OCI-LY3 (cell line): ENCODE results near the gene MXRA8.

Experiments used
- EZH2phosphoT487 ChIP-seq: fragments of 200-600 bp; shearing (Covaris generic); IDR thresholded peaks from 2 replicates; pipeline ENCODE4 v1.6.1; 2018; ENCODE audit warnings: antibody characterized with exemption, mixed run types, low read depth
- TF ChIP-seq, protein P1 (sequence below): fragments of 200-600, 300-600 bp; sonication (generic); IDR thresholded peaks from 2 replicates; pipeline ENCODE4 v1.5.1; 2014; ENCODE audit warnings: antibody characterized with exemption, low read length, low read depth

GRCh38 chr1:1343811-1344421, 14.4 kb downstream of the MXRA8 start:
- TF ChIP-seq, protein P1, sequence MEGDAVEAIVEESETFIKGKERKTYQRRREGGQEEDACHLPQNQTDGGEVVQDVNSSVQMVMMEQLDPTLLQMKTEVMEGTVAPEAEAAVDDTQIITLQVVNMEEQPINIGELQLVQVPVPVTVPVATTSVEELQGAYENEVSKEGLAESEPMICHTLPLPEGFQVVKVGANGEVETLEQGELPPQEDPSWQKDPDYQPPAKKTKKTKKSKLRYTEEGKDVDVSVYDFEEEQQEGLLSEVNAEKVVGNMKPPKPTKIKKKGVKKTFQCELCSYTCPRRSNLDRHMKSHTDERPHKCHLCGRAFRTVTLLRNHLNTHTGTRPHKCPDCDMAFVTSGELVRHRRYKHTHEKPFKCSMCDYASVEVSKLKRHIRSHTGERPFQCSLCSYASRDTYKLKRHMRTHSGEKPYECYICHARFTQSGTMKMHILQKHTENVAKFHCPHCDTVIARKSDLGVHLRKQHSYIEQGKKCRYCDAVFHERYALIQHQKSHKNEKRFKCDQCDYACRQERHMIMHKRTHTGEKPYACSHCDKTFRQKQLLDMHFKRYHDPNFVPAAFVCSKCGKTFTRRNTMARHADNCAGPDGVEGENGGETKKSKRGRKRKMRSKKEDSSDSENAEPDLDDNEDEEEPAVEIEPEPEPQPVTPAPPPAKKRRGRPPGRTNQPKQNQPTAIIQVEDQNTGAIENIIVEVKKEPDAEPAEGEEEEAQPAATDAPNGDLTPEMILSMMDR, result no peak
- no peak for TF ChIP-seq EZH2phosphoT487
